SJSA1 (cell line): ENCODE results near the gene EMID1. TPM values are rescaled to one million over a fixed set of nuclear protein-coding genes. Genes with fewer than 3 reads are reported as not detected.

ENCODE experiments used
- DNase-seq, 2 experiments: peaks; one replicate each; pipeline ENCODE4 v3.0.0-alpha.2; 2015 to 2020; ENCODE audit warnings: low spot score in 2 of 2, low read depth in 1 of 2
- H3K27ac ChIP-seq: fragments of 250-450 bp; sonication (Bioruptor Pico); 2 replicates; pipeline ENCODE4 v1.5.1; 2020; ENCODE audit warnings: mild to moderate bottlenecking, moderate library complexity
- H3K27me3 ChIP-seq: fragments of 250-450 bp; sonication (Bioruptor Pico); replicated peaks from 2 replicates; pipeline ENCODE4 v1.5.1; 2020; ENCODE audit warnings: mild to moderate bottlenecking, moderate library complexity
- H3K36me3 ChIP-seq: fragments of 250-450 bp; sonication (Bioruptor Pico); 2 replicates; pipeline ENCODE4 v1.5.1; 2020; ENCODE audit warnings: mild to moderate bottlenecking
- H3K4me1 ChIP-seq: fragments of 250-450 bp; sonication (Bioruptor Pico); replicated peaks from 2 replicates; pipeline ENCODE4 v1.6.1; 2021; ENCODE audit warnings: mild to moderate bottlenecking
- H3K4me3 ChIP-seq: fragments of 250-450 bp; sonication (Bioruptor Pico); 2 replicates; pipeline ENCODE4 v1.5.1; 2020; ENCODE audit warnings: mild to moderate bottlenecking
- H3K9me3 ChIP-seq: fragments of 250-450 bp; sonication (Bioruptor Pico); replicated peaks from 2 replicates; pipeline ENCODE4 v1.5.1; 2020; ENCODE audit warnings: mild to moderate bottlenecking
- total RNA-seq: library from RNA; depleted of rRNA; stranded (reverse); fragments of >200 nt; shearing (Covaris generic); gene quantifications from 2 replicates; pipeline ENCODE4 v1.2.3, GENCODE V29; 2014; rRNA removed

Gene EMID1
- total RNA-seq, result 45.6 and 78.9 TPM in 2 replicates

DNA sequence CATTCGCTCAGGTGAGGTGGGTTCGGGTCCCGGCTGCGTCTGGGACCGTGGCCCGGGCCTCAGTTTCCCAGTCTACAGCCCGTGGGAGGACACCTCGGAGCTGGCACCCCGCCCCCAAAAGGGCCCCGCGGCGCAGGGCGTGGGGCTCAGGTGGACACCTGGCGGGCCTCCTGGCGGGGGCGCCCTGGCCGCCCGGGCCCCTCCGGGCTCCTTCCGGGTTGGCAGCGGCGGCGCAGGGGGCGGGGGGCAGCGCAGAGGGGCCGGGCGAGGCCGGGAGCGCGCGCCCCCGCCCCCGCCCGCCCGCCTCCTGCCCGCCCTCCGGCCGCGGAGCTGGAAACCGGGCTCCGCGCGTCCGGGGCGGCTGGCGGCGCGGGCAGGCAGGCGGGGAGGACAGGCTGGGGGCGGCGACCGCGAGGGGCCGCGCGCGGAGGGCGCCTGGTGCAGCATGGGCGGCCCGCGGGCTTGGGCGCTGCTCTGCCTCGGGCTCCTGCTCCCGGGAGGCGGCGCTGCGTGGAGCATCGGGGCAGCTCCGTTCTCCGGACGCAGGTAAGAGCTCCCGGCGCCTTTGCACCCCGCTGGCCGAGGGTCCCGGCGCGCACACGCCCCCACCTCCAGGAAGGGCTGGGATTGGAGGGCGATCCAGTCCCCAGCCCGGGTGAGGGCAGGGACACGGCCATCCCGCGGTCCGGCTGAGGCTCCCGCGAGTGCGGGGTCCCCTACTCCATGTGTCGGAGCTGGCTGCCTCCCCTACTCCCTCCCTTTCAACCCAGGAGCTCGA is at the start of gene EMID1:
Gene EMID1, plus strand, starts transcription at position 303 of the 778 bp plus-strand sequence. Its CDS starts 143 bp downstream, at position 446.
- Histone ChIP-seq H3K27me3 (no peaks in the 10 kb centered on the region), H3K9me3 (no peaks in the 10 kb centered on the region), H3K27ac (peak within 1 kb of the TSS; percentile 88), H3K4me3 (peak within 1 kb of the TSS; percentile 79), H3K4me1 (peaks cover 58% of the 10 kb centered on the region), H3K36me3 (peaks cover 13% of the 10 kb centered on the region)
- peak in 1 of 2 experiments; percentile 50 for DNase-seq

DNA sequence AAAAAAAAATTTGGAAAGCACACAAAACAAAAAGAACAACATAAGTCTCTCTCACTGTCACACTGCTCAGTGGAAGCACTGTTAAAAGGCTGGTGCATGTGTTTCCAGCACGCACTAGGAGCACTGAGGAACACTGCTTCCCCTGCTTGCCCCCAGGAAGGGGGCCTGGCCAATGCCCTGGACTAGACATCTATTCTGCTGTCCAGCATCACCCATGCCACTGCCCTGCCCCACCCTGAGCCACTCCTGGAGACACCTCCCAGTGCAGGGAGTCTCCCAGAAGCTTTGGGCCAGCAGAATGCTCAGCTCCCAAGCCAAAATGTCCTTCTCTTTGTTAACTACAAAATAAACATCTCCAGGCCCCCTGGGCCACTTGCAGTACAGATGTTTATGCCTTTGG is 49.7 kb upstream of the EMID1 start:
- Histone ChIP-seq H3K4me3 (no peak overlapping the region), H3K36me3 (no peaks in the 10 kb centered on the region), H3K9me3 (no peaks in the 10 kb centered on the region), H3K4me1 (0 out of 2 replicates have a peak, but pooled peaks cover 10% of the 10 kb centered on the region), H3K27ac (no peak overlapping the region), H3K27me3 (no peaks in the 10 kb centered on the region)
- DNase-seq, result no peak

DNA sequence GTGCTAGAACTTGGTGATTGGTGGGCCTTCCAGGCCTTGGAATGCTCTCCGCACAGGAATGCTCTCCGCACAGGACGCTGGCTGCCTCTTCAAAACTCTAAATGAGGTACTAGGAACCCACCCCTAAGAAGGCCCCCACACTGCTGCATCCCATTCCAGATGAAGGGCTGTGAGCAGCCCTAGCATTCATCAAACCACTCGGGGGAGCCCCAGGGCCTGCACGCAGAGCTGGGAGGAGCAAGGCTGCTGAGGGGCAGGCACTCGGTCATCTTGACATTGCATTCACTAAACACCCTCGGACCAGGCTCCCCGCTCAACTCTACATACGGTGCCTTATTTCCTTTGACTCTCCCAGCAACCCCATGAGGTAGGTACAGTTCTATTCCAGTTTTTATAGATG is 49.2 kb upstream of the EMID1 start:
- Histone ChIP-seq H3K4me1 (0 out of 2 replicates have a peak, but pooled peaks cover 10% of the 10 kb centered on the region), H3K36me3 (no peaks in the 10 kb centered on the region), H3K27me3 (no peaks in the 10 kb centered on the region), H3K4me3 (no peak overlapping the region), H3K9me3 (no peaks in the 10 kb centered on the region), H3K27ac (no peak overlapping the region)
- peak in 1 of 2 experiments; percentile 20 for DNase-seq

DNA sequence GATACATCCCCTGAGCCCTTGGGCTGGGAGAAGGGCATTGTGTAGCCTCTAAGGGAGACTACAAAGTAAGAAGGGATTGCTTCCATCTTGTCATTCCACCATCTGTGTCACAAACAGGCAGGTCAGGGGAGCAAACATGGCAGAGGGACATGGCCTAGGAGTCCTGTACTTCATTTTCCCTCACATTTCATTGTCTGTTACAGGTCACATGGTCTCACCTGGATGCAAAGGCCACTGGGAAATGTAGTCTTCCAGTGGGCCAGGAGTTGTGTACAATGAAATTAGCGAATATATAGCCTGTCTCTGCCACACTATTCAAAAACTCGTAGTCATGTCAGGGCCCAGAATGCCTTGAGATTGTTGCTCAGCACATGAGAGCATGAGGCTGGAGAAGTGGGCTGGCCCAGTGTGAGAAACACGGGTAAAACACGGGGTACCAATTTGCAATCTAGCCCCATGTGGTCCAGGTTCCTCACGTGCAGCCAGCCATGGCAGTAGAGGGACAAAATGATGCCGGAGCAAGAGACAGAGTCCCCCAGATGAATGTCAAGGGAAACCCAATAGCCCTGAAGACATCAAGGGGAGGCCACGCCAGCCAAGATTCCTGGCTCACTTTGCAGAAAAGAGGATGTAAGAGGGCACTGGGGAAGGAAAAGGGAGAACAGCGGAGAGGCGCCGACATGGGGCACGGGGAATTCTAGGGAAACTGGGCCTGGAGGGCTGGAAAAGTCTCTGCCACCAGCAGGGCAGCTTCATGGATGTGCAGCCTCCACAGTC is 47.7 kb upstream of the EMID1 start:
- no peaks in the 10 kb centered on the region for H3K36me3 ChIP-seq
- no peak for DNase-seq
- no peaks in the 10 kb centered on the region for H3K27me3 ChIP-seq
- H3K27ac ChIP-seq, result no peak overlapping the region
- 0 out of 2 replicates have a peak, but pooled peaks cover 10% of the 10 kb centered on the region for H3K4me1 ChIP-seq
- no peak overlapping the region for H3K4me3 ChIP-seq
- no peaks in the 10 kb centered on the region for H3K9me3 ChIP-seq

DNA sequence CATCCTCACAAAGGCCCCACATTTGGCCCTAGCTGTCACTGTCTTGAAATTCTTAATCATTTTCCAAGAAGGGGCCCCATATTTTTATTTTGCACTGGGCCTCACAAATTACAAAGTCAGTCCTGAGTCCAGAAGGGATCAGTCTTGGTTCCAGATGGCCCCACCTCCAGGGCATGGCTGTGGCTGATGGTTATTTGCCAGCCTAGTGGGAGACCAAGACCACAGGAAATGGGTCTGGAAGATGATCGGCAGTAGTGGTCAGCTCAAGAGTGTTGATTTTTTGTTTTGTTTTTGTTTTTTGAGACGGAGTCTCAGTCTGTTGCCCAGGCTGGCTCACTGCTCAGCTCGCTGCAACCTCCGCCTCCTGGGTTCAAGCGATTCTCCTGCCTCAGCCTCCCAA is 47.1 kb upstream of the EMID1 start:
- DNase-seq, result no peak
- H3K27ac ChIP-seq, result no peak overlapping the region
- no peaks in the 10 kb centered on the region for H3K36me3 ChIP-seq
- 0 out of 2 replicates have a peak, but pooled peaks cover 10% of the 10 kb centered on the region for H3K4me1 ChIP-seq
- H3K27me3 ChIP-seq, result no peaks in the 10 kb centered on the region
- H3K4me3 ChIP-seq, result no peak overlapping the region
- H3K9me3 ChIP-seq, result no peaks in the 10 kb centered on the region

DNA sequence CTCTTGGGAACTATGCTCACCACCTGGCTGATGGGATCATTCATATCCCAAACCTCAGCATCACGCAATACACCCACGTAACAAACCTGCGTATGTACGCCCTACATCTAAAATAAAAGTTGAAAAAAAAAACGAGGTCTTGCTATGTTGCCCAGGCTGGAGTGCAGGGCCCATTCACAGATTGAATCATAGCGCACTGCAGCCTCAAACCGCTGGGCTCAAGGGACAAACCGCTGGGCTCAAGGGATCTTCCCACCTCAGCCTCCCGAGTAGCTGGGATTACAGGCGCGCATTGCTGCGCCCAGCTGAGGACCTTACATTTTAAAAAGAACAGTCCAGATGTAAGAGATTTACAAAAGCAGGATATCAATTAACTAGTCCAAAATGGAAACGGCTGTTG is 41.9 kb upstream of the EMID1 start:
- Histone ChIP-seq H3K27me3 (no peaks in the 10 kb centered on the region), H3K27ac (no peak overlapping the region), H3K4me1 (no peaks in the 10 kb centered on the region), H3K4me3 (no peak overlapping the region), H3K36me3 (no peaks in the 10 kb centered on the region), H3K9me3 (no peaks in the 10 kb centered on the region)
- DNase-seq, result no peak

DNA sequence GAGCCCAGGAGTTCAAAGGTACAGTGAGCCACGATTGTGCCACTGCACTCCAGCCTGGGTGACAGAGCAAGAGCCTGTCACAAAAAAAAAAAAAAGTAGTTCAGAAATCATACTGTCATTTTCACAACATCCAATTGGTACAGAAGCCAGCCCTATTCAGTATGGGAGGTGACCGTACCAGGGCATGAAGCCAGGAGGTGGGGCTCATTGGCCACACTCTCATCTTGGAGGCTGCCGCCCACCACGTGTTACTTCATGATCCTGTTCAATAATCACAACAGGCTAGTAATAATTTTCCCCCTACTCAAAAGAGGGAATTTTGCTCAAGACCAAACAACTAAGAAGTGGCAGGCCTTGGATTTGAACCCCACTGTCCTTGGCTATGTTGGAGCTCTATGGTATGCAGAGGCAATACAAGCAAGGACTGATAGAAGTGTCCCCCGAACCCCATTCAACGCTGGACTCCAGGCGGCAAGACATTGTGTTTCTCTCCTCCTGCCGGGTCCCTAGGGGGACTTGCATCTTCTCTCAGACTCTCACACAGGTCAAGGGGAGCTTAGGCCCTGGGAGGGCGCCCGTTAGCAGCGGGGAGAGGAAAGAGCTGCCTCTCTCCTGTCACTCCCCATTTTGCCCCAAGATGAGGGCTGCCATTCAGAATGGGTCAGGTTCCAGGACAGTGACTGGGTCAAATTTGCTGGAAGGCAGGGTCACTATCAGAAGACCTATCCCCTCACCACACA is 40.2 kb upstream of the EMID1 start:
- no peaks in the 10 kb centered on the region for H3K9me3 ChIP-seq
- no peaks in the 10 kb centered on the region for H3K4me1 ChIP-seq
- no peak overlapping the region for H3K27ac ChIP-seq
- no peak for DNase-seq
- no peak overlapping the region for H3K4me3 ChIP-seq
- H3K36me3 ChIP-seq, result no peaks in the 10 kb centered on the region
- H3K27me3 ChIP-seq, result no peaks in the 10 kb centered on the region

DNA sequence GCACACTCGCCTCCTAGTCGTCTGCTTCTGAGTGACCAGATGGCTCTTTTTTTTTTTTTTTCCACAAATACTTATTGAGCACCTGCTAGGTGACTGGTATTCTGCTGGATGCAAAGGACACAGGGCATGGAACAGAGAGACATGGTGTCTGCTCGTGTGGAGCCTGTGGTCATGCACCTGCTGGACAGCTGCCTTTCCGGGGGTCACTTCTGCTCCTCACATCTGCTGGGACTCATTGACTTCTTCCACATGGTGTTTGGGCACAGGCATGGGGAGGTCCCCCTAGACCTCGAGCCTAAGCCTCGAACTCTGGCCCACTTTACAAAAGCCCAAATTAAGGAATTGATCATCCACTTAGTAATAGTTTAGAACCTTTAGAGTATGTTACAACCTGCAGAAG is 39.5 kb upstream of the EMID1 start:
- Histone ChIP-seq H3K27me3 (no peaks in the 10 kb centered on the region), H3K4me1 (no peaks in the 10 kb centered on the region), H3K27ac (no peak overlapping the region), H3K9me3 (no peaks in the 10 kb centered on the region), H3K4me3 (no peak overlapping the region), H3K36me3 (no peaks in the 10 kb centered on the region)
- DNase-seq, result no peak

DNA sequence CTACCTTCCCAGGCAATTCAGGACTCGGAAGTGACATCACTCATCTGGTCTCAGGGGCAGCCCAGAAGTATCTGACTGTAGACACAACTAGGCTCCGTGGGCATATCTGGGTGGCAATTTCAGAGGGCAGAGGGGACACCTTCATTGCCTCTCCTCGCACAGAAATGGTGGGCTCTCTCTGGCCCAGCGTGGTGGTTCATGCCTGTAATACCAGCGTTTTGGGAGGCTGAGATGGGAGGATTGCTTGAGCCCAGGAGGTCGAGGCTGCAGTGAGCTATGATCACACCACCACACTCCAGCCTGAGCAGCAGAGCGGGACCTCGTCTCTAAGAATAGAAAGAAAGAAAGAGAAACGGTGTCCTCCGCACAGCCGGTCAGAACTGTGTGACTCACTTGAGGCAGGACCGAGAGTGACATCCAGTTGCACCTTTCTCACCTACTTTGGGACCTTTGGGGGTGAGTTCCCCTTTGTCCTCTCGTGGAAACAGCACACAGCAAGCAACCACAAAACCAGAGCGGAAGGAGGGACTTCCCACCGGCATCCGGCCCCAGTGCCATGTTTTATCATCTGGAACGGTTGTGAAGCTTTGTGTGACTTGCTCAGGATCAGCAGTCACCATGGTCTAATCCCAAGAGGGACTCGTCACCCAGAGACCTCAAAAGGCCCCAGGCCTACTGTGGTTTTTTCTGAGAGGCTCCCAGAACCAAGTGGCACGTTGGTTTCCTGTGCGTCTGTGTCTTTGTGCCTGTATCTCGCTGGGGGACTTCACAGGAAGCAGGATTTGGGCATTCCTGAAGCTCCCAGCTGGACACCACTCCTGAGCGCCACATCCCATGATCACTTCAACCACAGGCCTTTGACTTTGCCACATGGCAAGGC is 38.4 kb upstream of the EMID1 start:
- H3K27me3 ChIP-seq, result no peaks in the 10 kb centered on the region
- H3K27ac ChIP-seq, result no peak overlapping the region
- no peak for DNase-seq
- no peak overlapping the region for H3K4me3 ChIP-seq
- H3K4me1 ChIP-seq, result no peaks in the 10 kb centered on the region
- H3K9me3 ChIP-seq, result no peaks in the 10 kb centered on the region
- H3K36me3 ChIP-seq, result no peaks in the 10 kb centered on the region

DNA sequence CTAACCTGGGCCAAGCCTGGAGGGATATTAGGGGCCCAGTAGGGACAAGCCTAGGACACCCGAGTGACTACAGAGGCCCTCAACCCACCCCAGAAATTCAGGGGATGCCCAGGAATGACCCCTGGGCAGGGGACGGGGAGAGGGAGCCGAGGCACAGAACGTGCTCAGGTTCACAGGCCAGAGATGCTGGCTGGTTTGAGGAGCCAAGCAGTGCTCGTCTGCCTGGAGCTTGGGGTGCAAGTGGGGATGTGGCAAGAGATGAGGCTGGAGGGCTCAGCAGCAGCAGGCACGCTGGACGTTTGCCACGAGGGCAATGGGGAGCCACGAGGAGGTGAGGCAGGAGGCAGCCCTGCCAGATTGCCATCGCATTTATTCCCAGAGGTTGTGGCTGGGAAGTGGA is 34.0 kb upstream of the EMID1 start:
- Histone ChIP-seq H3K4me1 (no peaks in the 10 kb centered on the region), H3K9me3 (peaks cover 12% of the 10 kb centered on the region), H3K27ac (no peak overlapping the region), H3K4me3 (no peak overlapping the region), H3K36me3 (no peaks in the 10 kb centered on the region), H3K27me3 (no peaks in the 10 kb centered on the region)
- no peak for DNase-seq

DNA sequence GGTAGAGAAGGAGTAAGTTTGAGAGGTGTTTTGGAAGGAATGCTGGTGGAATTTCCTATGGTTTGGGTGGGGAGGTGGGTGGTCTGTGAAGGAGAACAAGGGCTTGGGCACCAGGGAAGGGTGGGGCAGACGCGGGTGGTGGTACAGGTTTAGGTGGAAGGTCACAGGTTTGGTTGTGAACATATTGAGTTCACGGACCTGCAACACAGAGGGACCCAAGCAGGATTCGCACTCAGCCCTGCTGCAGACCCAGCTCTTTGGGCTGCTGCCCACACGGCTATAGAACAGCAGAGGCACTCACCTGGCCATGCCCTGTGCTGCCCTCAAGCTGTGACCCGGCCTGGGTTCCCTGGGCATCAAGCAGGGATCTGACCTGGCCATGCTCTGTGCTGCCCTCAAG is 33.5 kb upstream of the EMID1 start:
- Histone ChIP-seq H3K4me1 (no peaks in the 10 kb centered on the region), H3K9me3 (peaks cover 12% of the 10 kb centered on the region), H3K27me3 (no peaks in the 10 kb centered on the region), H3K36me3 (no peaks in the 10 kb centered on the region), H3K27ac (no peak overlapping the region), H3K4me3 (no peak overlapping the region)
- DNase-seq, result no peak

DNA sequence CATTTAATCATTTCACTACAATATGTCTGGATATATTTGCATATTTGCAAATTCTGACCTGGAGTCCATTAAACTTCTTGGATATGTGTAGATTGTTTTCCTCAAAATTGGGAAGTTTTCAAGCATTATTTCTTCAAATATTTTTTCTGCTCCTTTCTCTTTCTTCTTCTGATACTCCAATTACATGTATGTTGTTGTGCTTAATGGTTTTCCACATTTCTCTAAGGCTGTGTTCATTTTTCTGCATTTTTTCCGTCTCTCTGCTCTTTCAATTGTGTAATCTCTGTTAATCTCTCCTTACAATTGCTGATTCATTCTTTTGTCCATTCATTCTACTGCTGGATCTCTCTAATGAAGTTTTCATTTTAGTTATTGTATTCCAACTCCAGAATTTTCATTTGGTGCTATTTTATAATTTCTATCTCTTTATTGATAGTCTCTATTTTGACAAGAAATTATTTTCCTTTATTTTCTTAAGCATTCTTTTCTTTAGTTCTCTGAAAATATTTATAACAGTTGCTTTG is 30.3 kb upstream of the EMID1 start:
- H3K27me3 ChIP-seq, result no peaks in the 10 kb centered on the region
- peaks cover 2% of the 10 kb centered on the region; the same call in 1 of the 2 replicates for H3K36me3 ChIP-seq
- no peak overlapping the region for H3K27ac ChIP-seq
- peaks cover 12% of the 10 kb centered on the region for H3K9me3 ChIP-seq
- no peaks in the 10 kb centered on the region for H3K4me1 ChIP-seq
- H3K4me3 ChIP-seq, result no peak overlapping the region
- DNase-seq, result no peak
